ENCODE data around the gene TTC33. TPM values are rescaled to one million over a fixed set of nuclear protein-coding genes. Genes with fewer than 3 reads are reported as not detected.
A peak's percentile ranks its signal among the peaks of the same experiment; 100 is the strongest.
"Not testable (repeated sequence)": the region's sequence is repeated elsewhere in the genome, so short reads cannot be mapped to it uniquely, and the experiment has no call there.

Gene TTC33
- total and polyA plus RNA-seq, 12 donors, result 6.4 to 20.1 (median 17.5) TPM

DNA sequence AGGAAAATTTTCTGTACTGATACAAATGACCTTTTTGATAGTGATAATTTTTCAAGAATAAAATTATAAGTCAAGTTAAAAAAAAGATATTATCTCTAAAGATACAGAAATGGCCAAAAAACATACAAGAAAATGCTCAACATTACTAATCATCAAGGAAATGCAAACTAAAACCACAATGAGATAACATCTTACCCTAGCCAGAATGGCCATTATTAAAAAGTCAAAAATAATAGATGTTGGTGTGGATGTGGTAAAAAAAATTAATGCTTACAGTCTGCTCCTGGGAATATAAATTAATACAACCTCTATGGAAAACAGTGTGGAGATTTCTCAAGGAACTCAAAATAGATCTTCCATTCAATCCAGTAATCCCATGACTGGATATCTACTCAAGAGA lies 99.0 kb downstream of the TTC33 start:
- DNase-seq (no peak), ATAC-seq (no peak)
- no peak overlapping the region for H3K4me3 ChIP-seq
- no peak for TF ChIP-seq CTCF (IDR thresholded peaks at IDR 0.05)
- H3K36me3 ChIP-seq, result no peaks in the 10 kb centered on the region
- H3K27ac ChIP-seq, result no peak overlapping the region
- peaks cover 0 to 24% (median 0%) of the 10 kb centered on the region in 9 donors for H3K4me1 ChIP-seq
- intact Hi-C loops (cut with DNase I), result no loop called here
- peaks cover 0 to 7% (median 0%) of the 10 kb centered on the region in 11 donors for H3K9me3 ChIP-seq
- H3K27me3 ChIP-seq, result no peaks in the 10 kb centered on the region

DNA sequence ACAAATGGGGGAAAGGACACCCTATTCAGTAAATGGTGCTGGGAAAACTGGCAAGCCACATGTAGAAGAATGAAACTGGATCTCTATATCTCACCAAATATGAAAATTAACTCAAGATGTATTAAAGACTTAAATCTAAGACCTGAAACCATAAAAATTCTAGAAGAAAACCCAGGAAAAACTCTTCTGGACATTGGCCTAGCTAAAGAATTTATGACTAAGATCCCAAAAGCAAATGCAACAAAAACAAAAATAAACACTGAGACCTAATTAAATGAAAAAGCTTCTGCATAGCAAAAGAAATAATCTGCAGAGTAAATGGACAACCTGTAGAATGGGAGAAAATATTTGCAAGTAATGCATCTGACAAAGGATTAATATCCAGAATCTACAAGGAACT lies 99.7 kb downstream of the TTC33 start:
- H3K4me1 ChIP-seq, result peaks cover 0 to 24% (median 0%) of the 10 kb centered on the region in 9 donors
- H3K27me3 ChIP-seq; H3K4me3 ChIP-seq; H3K9me3 ChIP-seq; ATAC-seq; H3K36me3 ChIP-seq; DNase-seq; intact Hi-C loops (cut with DNase I); H3K27ac ChIP-seq: not testable (repeated sequence)

GRCh38 chr5:40655138-40655537 lies 100.6 kb downstream of the TTC33 start:
- peaks cover 0 to 24% (median 0%) of the 10 kb centered on the region in 9 donors for H3K4me1 ChIP-seq
- no peaks in the 10 kb centered on the region for H3K36me3 ChIP-seq
- no peak for TF ChIP-seq CTCF (IDR thresholded peaks at IDR 0.05)
- H3K4me3 ChIP-seq, result no peak overlapping the region
- ATAC-seq (no peak), DNase-seq (no peak)
- peaks cover 0 to 7% (median 0%) of the 10 kb centered on the region in 11 donors for H3K9me3 ChIP-seq
- no peaks in the 10 kb centered on the region for H3K27me3 ChIP-seq
- intact Hi-C loops (cut with DNase I), result no loop called here
- 40 to 44% methylated on average over 2 of the region's 2 CpGs for WGBS, 2 donors
- peak overlapping the region in 1 of 10 donors; percentile 54 for H3K27ac ChIP-seq

DNA sequence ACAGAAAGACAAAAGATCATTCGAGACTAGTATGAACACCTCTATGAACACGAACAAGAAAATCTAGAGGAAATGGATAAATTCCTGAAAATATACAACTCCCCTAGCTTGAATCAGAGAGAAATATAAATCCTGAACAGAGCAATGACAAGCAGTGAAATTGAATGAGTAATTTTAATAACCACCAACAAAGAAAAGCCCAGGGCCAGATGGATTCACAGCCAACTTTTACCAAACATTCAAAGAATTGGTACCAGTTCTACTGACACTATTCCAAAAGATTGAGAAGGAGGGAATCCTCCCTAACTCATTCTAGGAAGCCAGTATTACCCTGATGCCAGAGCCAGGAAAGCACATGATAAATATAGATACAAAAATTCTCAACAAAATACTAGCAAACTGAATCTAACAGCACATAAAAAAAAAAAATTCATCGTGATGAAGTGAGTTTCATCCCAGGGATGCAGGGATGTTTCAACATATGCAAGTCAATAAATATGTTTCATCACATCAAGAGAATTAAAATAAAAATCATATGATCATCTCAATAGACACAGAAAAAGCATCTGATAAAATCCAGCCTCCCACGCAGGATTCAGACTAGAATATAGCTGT lies 101.3 kb downstream of the TTC33 start:
- Histone ChIP-seq H3K9me3 (peaks cover 0 to 7% (median 0%) of the 10 kb centered on the region in 11 donors), H3K27me3 (no peaks in the 10 kb centered on the region), H3K4me1 (peaks cover 0 to 29% (median 0%) of the 10 kb centered on the region in 9 donors), H3K36me3 (no peaks in the 10 kb centered on the region), H3K4me3 (peak overlapping the region in 2 of 10 donors; percentile 1 to 16), H3K27ac (peak overlapping the region in 1 of 10 donors; percentile 54)
- no peak for ATAC-seq
- no peak for TF ChIP-seq CTCF (IDR thresholded peaks at IDR 0.05)
- DNase-seq, result no peak
- intact Hi-C loops (cut with DNase I), result no loop called here
- WGBS, 2 donors, result 75 to 78% methylated on average over 4 of the region's 4 CpGs

All from heart right ventricle (tissue), 16 donors.